ENCODE results near the gene EID3.

EID3 gene

DNA sequence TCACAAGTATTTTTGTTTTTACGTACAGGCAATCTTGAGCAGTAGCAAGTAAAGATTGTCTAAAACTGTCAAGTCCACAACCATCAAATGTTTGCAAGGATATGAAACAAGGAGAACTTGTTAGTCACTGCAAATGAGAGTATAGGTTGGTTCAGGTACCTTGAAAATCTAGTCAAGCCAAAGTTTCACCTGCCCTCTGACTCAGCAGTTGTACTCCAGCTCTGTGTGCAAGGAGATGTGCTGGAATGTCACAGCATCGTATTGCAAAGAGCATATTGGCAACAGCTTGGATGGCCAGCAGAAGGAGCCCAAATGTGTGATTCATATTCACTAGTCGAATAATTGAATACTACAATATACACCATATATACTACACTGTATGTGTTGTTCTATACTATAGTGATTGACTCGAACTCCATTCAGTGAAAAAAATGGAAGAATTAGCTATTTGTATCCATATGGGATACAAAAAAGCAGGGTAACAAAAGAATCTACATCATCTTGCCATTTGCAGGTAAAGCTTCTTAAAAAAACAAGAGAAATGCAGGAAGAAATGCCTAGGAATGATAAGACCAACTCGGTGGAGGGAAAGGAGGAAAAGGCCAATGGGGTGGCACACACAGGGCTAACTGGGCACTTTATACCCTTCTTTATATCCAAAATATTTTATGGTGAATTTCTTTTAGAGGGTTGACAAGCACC, 44.0 kb downstream of the EID3 start:
- Histone ChIP-seq H3K4me3 (ENCODE audit: insufficient read depth, low read depth, low read length) (no peak overlapping the region), H3K36me3 (ENCODE audit: control insufficient read depth, insufficient read depth, low read length) (peaks cover 17% of the 10 kb centered on the region), H3K4me1 (ENCODE audit: control insufficient read depth, insufficient read depth, low read length) (no peaks in the 10 kb centered on the region), H3K27me3 (ENCODE audit: control insufficient read depth, insufficient read depth, low read length, poor library complexity, severe bottlenecking) (no peaks in the 10 kb centered on the region), H3K9me3 (ENCODE audit: control insufficient read depth, low read length) (no peaks in the 10 kb centered on the region), H3K27ac (ENCODE audit: insufficient read depth, low read depth, low read length, poor library complexity, severe bottlenecking) (no peak overlapping the region)
- WGBS, 2 experiments, result 90 to 97% methylated on average over 2 to 5 of the region's 5 CpGs

DNA sequence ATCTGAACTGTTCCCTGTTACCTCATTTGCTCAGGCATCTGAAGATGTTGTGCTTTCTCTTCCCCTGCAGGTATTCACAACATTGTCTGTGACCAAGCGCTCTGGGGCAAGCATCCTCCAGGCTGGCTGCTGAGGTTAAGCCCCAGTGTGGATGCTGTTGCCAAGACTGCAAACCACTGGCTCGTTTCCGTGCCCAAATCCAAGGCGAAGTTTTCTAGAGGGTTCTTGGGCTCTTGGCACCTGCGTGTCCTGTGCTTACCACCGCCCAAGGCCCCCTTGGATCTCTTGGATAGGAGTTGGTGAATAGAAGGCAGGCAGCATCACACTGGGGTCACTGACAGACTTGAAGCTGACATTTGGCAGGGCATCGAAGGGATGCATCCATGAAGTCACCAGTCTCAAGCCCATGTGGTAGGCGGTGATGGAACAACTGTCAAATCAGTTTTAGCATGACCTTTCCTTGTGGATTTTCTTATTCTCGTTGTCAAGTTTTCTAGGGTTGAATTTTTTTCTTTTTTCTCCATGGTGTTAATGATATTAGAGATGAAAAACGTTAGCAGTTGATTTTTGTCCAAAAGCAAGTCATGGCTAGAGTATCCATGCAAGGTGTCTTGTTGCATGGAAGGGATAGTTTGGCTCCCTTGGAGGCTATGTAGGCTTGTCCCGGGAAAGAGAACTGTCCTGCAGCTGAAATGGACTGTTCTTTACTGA, 44.9 kb downstream of the EID3 start:
- Histone ChIP-seq H3K27me3 (ENCODE audit: control insufficient read depth, insufficient read depth, low read length, poor library complexity, severe bottlenecking) (no peaks in the 10 kb centered on the region), H3K4me1 (ENCODE audit: control insufficient read depth, insufficient read depth, low read length) (no peaks in the 10 kb centered on the region), H3K4me3 (ENCODE audit: insufficient read depth, low read depth, low read length) (no peak overlapping the region), H3K9me3 (ENCODE audit: control insufficient read depth, low read length) (no peaks in the 10 kb centered on the region), H3K36me3 (ENCODE audit: control insufficient read depth, insufficient read depth, low read length) (peaks cover 17% of the 10 kb centered on the region), H3K27ac (ENCODE audit: insufficient read depth, low read depth, low read length, poor library complexity, severe bottlenecking) (no peak overlapping the region)
- WGBS, 2 experiments, result 95 to 97% methylated on average over 11 of the region's 11 CpGs

DNA sequence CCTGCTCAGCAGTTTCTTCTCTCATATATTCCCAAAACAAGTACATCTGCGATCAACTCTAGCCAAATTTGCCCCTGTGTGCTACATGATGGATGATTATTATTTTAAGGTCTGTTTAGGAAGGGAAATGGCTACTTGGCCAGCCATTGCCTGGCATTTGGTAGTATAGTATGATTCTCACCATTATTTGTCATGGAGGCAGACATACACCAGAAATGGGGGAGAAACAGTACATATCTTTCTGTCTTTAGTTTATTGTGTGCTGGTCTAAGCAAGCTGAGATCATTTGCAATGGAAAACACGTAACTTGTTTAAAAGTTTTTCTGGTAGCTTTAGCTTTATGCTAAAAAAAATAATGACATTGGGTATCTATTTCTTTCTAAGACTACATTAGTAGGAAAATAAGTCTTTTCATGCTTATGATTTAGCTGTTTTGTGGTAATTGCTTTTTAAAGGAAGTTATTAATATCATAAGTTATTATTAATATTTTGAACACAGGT, 45.5 kb downstream of the EID3 start:
- Histone ChIP-seq H3K27me3 (ENCODE audit: control insufficient read depth, insufficient read depth, low read length, poor library complexity, severe bottlenecking) (no peaks in the 10 kb centered on the region), H3K36me3 (ENCODE audit: control insufficient read depth, insufficient read depth, low read length) (peaks cover 17% of the 10 kb centered on the region), H3K4me3 (ENCODE audit: insufficient read depth, low read depth, low read length) (no peak overlapping the region), H3K27ac (ENCODE audit: insufficient read depth, low read depth, low read length, poor library complexity, severe bottlenecking) (no peak overlapping the region), H3K9me3 (ENCODE audit: control insufficient read depth, low read length) (no peaks in the 10 kb centered on the region), H3K4me1 (ENCODE audit: control insufficient read depth, insufficient read depth, low read length) (no peaks in the 10 kb centered on the region)
- 100% methylated on average over 1 to 2 of the region's 2 CpGs for WGBS, 2 experiments

DNA sequence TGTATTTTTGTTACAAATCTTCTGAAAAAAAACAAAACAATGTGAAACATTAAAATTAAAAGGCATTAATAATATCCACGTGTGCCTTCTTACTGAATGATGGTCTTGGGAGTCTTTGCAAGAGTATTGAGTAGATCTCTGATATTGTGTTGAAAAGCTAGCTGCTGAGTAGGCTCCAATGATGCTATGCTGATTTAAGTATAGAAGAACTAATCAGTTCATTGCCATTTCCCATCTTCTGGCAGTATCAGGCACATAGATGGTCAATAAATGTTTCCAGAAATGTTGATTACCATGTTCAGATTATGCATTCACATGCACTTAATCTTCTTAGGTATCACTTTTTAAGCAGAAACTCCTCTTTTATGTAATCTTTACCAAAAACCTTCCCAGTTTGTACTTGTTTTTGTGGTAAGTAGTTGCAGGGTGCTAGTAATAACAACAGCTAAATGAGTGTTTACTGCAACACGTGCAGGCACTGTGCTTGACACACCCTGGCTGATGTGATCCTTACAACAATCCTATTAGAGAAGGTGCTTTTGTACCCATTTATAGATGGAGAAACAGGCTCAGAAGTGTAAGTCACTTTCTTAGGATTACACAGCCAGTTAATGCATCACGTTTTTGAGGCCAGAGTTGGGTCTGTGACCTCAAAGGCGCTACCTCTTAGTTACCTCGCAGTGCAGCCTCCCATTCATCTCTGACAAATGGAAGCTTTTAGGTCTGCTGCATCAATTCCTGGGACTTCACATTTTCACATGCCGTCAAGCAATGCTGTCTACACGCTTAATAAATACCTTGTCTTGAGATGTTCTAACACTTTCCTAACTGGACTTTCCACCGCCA, 46.9 kb downstream of the EID3 start:
- no peak overlapping the region for H3K4me3 ChIP-seq (ENCODE audit: insufficient read depth, low read depth, low read length)
- H3K9me3 ChIP-seq (ENCODE audit: control insufficient read depth, low read length), result no peaks in the 10 kb centered on the region
- no peaks in the 10 kb centered on the region for H3K27me3 ChIP-seq (ENCODE audit: control insufficient read depth, insufficient read depth, low read length, poor library complexity, severe bottlenecking)
- 92 to 95% methylated on average over 8 of the region's 8 CpGs for WGBS, 2 experiments
- H3K4me1 ChIP-seq (ENCODE audit: control insufficient read depth, insufficient read depth, low read length), result no peaks in the 10 kb centered on the region
- H3K36me3 ChIP-seq (ENCODE audit: control insufficient read depth, insufficient read depth, low read length), result peaks cover 17% of the 10 kb centered on the region
- no peak overlapping the region for H3K27ac ChIP-seq (ENCODE audit: insufficient read depth, low read depth, low read length, poor library complexity, severe bottlenecking)

DNA sequence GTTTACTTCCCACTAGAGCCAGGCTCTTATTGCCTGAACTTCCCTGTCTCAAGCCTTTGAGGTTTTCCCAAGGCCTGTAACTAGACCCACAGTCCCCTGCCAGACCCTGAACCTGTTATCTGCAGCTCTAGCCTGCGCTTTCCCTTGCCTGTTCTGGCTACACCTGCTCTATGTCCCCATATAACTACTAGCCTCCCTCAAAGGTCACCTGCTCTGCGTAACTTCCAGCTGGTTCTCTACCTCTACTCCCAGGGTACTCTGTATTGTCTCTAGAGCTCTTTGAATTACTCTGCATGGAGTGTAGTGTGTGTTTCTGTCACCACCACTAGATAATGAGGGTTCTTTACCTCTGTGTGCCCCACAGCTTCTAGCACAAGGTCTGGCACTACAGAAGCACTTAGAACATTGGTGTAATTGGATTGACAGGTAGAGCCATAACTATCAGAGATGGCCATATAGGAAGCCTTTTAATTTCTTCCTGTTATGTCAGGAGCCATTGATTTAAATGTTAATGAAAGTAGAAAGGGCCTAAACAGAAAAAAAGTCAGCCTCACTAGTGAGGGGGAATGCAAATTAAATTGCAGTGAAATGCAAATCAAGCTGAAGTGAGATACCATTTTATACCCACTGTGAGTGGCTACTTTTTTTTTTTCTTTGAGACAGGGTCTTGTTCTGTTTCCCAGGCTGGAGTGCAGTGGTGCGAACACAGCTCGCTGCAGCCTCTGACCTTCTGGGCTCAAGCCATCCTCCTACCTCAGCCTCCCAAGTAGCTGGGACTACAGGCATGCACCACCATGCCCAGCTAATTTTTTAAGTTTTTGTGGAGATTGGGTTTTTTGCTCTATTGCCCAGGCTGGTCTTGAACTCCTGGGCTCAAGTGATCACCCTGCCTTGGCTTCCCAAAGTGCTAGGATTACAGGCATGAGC, 47.8 kb downstream of the EID3 start:
- H3K4me3 ChIP-seq (ENCODE audit: insufficient read depth, low read depth, low read length), result no peak overlapping the region
- H3K36me3 ChIP-seq (ENCODE audit: control insufficient read depth, insufficient read depth, low read length), result peaks cover 17% of the 10 kb centered on the region
- no peaks in the 10 kb centered on the region for H3K27me3 ChIP-seq (ENCODE audit: control insufficient read depth, insufficient read depth, low read length, poor library complexity, severe bottlenecking)
- no peaks in the 10 kb centered on the region for H3K9me3 ChIP-seq (ENCODE audit: control insufficient read depth, low read length)
- no peaks in the 10 kb centered on the region for H3K4me1 ChIP-seq (ENCODE audit: control insufficient read depth, insufficient read depth, low read length)
- 87 to 95% methylated on average over 4 of the region's 4 CpGs for WGBS, 2 experiments
- no peak overlapping the region for H3K27ac ChIP-seq (ENCODE audit: insufficient read depth, low read depth, low read length, poor library complexity, severe bottlenecking)

DNA sequence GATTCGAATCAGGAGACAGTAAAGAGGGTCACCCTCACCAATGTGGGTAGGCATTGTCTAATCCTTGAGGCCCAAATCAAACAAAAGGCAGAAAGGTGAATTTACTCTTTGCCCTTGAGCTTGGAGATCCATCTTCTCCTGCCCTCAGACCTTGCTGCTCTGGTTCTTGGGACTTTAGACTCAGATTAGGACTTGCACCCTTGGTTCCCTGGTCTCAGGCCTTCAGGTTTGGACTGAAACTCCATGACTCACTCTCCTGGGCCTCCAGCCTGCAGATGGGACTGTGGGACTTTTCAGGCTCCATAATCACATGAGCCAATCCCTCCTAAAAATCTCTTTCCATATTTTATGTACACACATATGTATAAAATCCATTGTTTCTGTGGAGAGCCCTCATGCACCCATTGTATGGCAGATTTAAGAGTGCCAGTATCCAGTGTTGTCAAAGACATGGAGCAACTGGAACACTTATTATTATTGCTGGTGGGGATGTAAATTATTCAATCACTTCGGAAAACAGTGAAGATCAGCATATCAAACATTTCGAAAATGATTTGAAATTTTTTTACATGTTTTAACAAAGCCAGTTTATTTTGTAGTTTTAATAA, 48.7 kb downstream of the EID3 start:
- no peaks in the 10 kb centered on the region for H3K9me3 ChIP-seq (ENCODE audit: control insufficient read depth, low read length)
- H3K27me3 ChIP-seq (ENCODE audit: control insufficient read depth, insufficient read depth, low read length, poor library complexity, severe bottlenecking), result no peaks in the 10 kb centered on the region
- H3K27ac ChIP-seq (ENCODE audit: insufficient read depth, low read depth, low read length, poor library complexity, severe bottlenecking), result no peak overlapping the region
- 98% methylated on average over 2 of the region's 3 CpGs for WGBS, 2 experiments
- H3K36me3 ChIP-seq (ENCODE audit: control insufficient read depth, insufficient read depth, low read length), result peaks cover 17% of the 10 kb centered on the region
- no peaks in the 10 kb centered on the region for H3K4me1 ChIP-seq (ENCODE audit: control insufficient read depth, insufficient read depth, low read length)
- H3K4me3 ChIP-seq (ENCODE audit: insufficient read depth, low read depth, low read length), result no peak overlapping the region

DNA sequence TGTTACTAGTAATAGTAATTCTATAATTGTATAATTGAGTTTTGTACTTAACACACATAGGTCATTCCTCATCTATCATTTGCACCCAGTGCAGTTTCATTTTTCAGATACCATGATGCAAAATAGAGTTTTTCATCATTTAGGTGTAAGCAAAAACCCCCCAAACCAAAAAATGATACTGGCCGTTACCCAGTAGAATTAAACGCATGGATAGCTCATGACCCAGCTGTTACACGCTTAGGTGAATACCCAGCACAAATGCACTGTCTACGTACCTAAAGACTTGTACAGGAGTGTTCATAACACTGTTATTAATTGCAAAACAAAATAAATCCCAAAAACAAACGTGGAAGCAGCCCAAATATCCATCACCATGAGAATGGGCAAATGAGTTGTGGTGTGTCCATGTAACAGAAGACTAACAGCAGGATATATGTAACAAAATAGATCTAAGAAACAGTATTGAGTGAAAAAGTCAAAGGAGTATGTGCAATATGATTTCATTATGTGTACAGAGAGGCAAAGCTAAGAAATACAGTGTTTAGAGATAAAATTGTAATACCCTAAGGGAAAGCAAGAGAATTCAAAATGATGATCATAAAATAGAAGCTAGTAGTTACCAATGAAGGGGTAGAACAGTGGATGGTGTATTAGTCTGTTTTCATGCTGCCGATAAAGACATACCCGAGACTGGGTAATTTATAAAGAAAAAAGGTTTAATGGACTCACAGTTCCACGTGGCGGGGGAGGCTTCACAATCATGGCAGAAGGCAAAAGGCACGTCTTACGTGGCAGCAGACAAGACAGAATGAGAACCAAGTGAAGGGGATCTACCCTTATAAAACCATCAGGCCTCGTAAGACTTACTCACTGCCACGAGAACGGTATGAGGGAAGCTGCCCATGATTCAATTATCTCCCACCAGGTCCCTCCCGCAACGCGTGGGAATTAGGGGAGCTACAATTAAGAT, 49.8 kb downstream of the EID3 start:
- Histone ChIP-seq H3K4me3 (ENCODE audit: insufficient read depth, low read depth, low read length) (no peak overlapping the region), H3K4me1 (ENCODE audit: control insufficient read depth, insufficient read depth, low read length) (no peaks in the 10 kb centered on the region), H3K9me3 (ENCODE audit: control insufficient read depth, low read length) (no peaks in the 10 kb centered on the region), H3K36me3 (ENCODE audit: control insufficient read depth, insufficient read depth, low read length) (peaks cover 13% of the 10 kb centered on the region), H3K27me3 (ENCODE audit: control insufficient read depth, insufficient read depth, low read length, poor library complexity, severe bottlenecking) (no peaks in the 10 kb centered on the region), H3K27ac (ENCODE audit: insufficient read depth, low read depth, low read length, poor library complexity, severe bottlenecking) (no peak overlapping the region)
- 91 to 95% methylated on average over 17 of the region's 17 CpGs for WGBS, 2 experiments

DNA sequence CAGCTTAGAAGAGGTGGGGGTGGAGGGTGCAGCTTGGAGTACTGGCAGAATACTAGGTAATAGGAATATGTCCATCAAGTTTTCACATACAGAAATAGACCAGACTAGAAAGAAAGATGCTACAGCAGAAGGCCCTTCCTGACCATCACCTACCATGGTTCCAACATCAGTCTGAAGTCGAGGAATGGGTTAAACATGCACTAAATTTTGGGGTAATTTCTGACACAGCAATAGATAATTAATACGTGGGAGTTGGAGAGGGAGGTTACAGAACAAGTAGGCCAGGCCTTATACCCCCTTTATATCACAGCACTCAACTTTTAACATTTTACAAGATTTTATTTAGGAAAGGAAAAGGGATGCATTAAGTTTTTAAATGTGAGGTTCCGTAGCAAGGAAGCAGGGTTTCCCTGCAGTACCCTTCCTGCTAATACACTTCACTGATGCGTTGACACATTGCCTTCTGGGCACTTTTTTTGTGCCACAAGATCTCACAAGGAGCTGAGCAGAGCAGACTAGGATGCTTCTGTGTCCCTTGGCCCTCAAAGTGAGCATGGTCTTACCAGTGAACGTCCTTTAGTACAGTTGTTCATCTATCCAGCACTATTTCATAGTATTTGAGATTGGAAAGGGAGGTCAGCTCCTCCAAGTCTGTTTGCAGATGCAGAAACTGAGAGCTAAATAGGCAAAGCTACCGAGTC, 50.8 kb downstream of the EID3 start:
- Histone ChIP-seq H3K9me3 (ENCODE audit: control insufficient read depth, low read length) (no peaks in the 10 kb centered on the region), H3K36me3 (ENCODE audit: control insufficient read depth, insufficient read depth, low read length) (peaks cover 8% of the 10 kb centered on the region), H3K4me3 (ENCODE audit: insufficient read depth, low read depth, low read length) (no peak overlapping the region), H3K27me3 (ENCODE audit: control insufficient read depth, insufficient read depth, low read length, poor library complexity, severe bottlenecking) (no peaks in the 10 kb centered on the region), H3K27ac (ENCODE audit: insufficient read depth, low read depth, low read length, poor library complexity, severe bottlenecking) (no peak overlapping the region), H3K4me1 (ENCODE audit: control insufficient read depth, insufficient read depth, low read length) (no peaks in the 10 kb centered on the region)
- 94 to 95% methylated on average over 5 of the region's 6 CpGs for WGBS, 2 experiments

Measured in ectodermal cell (in vitro differentiated cells).